Measurements from ENCODE around the gene EPM2A.

The EPM2A gene

DNA sequence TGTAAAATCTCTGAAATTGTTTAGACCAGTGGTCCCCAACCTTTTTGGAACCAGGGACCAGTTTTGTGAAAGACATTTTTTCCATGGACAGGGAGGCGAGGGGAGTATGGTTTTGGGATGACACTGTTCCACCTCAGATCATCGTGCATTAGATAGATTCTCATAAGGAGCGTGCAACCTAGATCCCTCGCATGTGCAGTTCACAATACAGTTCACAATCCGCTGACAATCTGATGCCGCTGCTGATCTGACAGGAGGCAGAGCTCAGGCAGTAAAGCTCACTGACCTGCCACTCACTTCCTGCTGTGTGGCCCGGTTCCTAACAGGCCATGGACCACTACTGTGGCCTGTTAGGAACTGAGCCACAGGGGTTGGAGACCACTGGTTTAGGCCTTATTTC is 115.2 kb downstream of the EPM2A start:
- no CpG with 5 or more reads among the region's 7 CpGs for WGBS (ENCODE audit: insufficient coverage, insufficient read length)
- no peak overlapping the region for H3K4me3 ChIP-seq (ENCODE audit: low read length)
- no peaks in the 10 kb centered on the region for H3K9me3 ChIP-seq (ENCODE audit: control insufficient read depth, insufficient read depth, low read length)
- no peak overlapping the region for H3K27ac ChIP-seq (ENCODE audit: low read length)
- H3K36me3 ChIP-seq (ENCODE audit: control insufficient read depth, insufficient read depth, low read length): no peaks in the 10 kb centered on the region
- no peak for DNase-seq (ENCODE audit: low read depth, low spot score)
- H3K27me3 ChIP-seq (ENCODE audit: control insufficient read depth, insufficient read depth, low read length): no peaks in the 10 kb centered on the region
- H3K4me1 ChIP-seq (ENCODE audit: control insufficient read depth, insufficient read depth, low read length): no peaks in the 10 kb centered on the region

GRCh38 chr6:145609521-145609920 is 125.8 kb downstream of the EPM2A start:
- Histone ChIP-seq H3K9me3 (ENCODE audit: control insufficient read depth, insufficient read depth, low read length) (no peaks in the 10 kb centered on the region), H3K27me3 (ENCODE audit: control insufficient read depth, insufficient read depth, low read length) (no peaks in the 10 kb centered on the region), H3K4me1 (ENCODE audit: control insufficient read depth, insufficient read depth, low read length) (no peaks in the 10 kb centered on the region), H3K36me3 (ENCODE audit: control insufficient read depth, insufficient read depth, low read length) (no peaks in the 10 kb centered on the region), H3K4me3 (ENCODE audit: low read length) (no peak overlapping the region), H3K27ac (ENCODE audit: low read length) (no peak overlapping the region)
- WGBS (ENCODE audit: insufficient coverage, insufficient read length): no CpG with 5 or more reads among the region's 1 CpG
- DNase-seq (ENCODE audit: low read depth, low spot score): no peak

GRCh38 chr6:145608850-145609249 is 126.5 kb downstream of the EPM2A start:
- H3K4me1 ChIP-seq (ENCODE audit: control insufficient read depth, insufficient read depth, low read length): no peaks in the 10 kb centered on the region
- no peak overlapping the region for H3K27ac ChIP-seq (ENCODE audit: low read length)
- H3K4me3 ChIP-seq (ENCODE audit: low read length): no peak overlapping the region
- no CpG with 5 or more reads among the region's 1 CpG for WGBS (ENCODE audit: insufficient coverage, insufficient read length)
- H3K9me3 ChIP-seq (ENCODE audit: control insufficient read depth, insufficient read depth, low read length): no peaks in the 10 kb centered on the region
- no peaks in the 10 kb centered on the region for H3K27me3 ChIP-seq (ENCODE audit: control insufficient read depth, insufficient read depth, low read length)
- no peaks in the 10 kb centered on the region for H3K36me3 ChIP-seq (ENCODE audit: control insufficient read depth, insufficient read depth, low read length)
- DNase-seq (ENCODE audit: low read depth, low spot score): no peak

DNA sequence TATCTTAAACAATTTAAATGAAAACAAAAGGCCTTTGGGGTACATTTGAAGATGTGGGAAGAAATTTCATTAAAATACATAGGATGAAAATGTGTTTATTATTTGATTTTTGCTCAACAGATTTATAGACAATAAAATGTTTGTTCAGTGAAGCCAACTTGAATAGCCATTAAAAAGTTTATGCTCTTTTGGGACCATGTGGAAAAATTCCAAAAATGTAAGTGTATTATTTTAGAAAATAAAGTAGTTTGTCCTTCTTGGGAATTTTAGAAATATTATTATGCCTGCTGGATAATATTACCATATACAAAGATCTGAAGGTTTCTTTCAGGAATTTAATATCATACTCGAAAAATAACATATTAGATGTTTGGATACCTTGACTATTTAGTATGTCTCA is 131.3 kb downstream of the EPM2A start:
- Histone ChIP-seq H3K27me3 (ENCODE audit: control insufficient read depth, insufficient read depth, low read length) (no peaks in the 10 kb centered on the region), H3K4me1 (ENCODE audit: control insufficient read depth, insufficient read depth, low read length) (no peaks in the 10 kb centered on the region), H3K4me3 (ENCODE audit: low read length) (no peak overlapping the region), H3K27ac (ENCODE audit: low read length) (no peak overlapping the region), H3K9me3 (ENCODE audit: control insufficient read depth, insufficient read depth, low read length) (no peaks in the 10 kb centered on the region; the same call in 1 of the 2 replicates), H3K36me3 (ENCODE audit: control insufficient read depth, insufficient read depth, low read length) (no peaks in the 10 kb centered on the region)
- DNase-seq (ENCODE audit: low read depth, low spot score): no peak
- no CpG with 5 or more reads among the region's 1 CpG for WGBS (ENCODE audit: insufficient coverage, insufficient read length)

GRCh38 chr6:145603424-145603833 is 131.9 kb downstream of the EPM2A start:
- Histone ChIP-seq H3K27ac (ENCODE audit: low read length) (no peak overlapping the region), H3K4me3 (ENCODE audit: low read length) (no peak overlapping the region), H3K36me3 (ENCODE audit: control insufficient read depth, insufficient read depth, low read length) (no peaks in the 10 kb centered on the region), H3K27me3 (ENCODE audit: control insufficient read depth, insufficient read depth, low read length) (no peaks in the 10 kb centered on the region), H3K9me3 (ENCODE audit: control insufficient read depth, insufficient read depth, low read length) (no peaks in the 10 kb centered on the region; the same call in 1 of the 2 replicates), H3K4me1 (ENCODE audit: control insufficient read depth, insufficient read depth, low read length) (no peaks in the 10 kb centered on the region)
- DNase-seq (ENCODE audit: low read depth, low spot score): no peak

GRCh38 chr6:145602726-145603326 is 132.5 kb downstream of the EPM2A start:
- Histone ChIP-seq H3K27ac (ENCODE audit: low read length) (no peak overlapping the region), H3K9me3 (ENCODE audit: control insufficient read depth, insufficient read depth, low read length) (no peaks in the 10 kb centered on the region; the same call in 1 of the 2 replicates), H3K27me3 (ENCODE audit: control insufficient read depth, insufficient read depth, low read length) (no peaks in the 10 kb centered on the region), H3K36me3 (ENCODE audit: control insufficient read depth, insufficient read depth, low read length) (no peaks in the 10 kb centered on the region), H3K4me1 (ENCODE audit: control insufficient read depth, insufficient read depth, low read length) (no peaks in the 10 kb centered on the region), H3K4me3 (ENCODE audit: low read length) (no peak overlapping the region)
- WGBS (ENCODE audit: insufficient coverage, insufficient read length): no CpG with 5 or more reads among the region's 4 CpGs
- DNase-seq (ENCODE audit: low read depth, low spot score): no peak

DNA sequence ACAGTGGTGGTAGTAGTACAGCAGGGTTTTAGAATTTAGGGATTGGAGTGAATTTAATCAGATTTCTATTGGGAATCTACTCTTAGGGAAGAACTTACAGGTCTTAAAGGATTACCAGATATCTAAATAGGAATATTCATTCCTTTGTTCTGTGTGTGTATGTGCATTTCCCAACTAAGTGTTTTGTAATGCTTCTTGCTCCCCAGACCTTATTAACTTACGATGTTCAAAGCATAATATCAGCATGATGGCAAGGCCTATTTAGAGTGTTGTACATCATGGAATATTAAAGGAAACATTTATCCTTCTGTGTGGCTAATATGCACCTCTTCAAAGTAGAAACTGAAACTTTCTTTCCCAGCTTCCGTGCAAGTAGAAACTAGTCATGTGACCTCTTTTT is 133.9 kb downstream of the EPM2A start:
- no peaks in the 10 kb centered on the region for H3K27me3 ChIP-seq (ENCODE audit: control insufficient read depth, insufficient read depth, low read length)
- no peaks in the 10 kb centered on the region for H3K36me3 ChIP-seq (ENCODE audit: control insufficient read depth, insufficient read depth, low read length)
- no peak for DNase-seq (ENCODE audit: low read depth, low spot score)
- H3K27ac ChIP-seq (ENCODE audit: low read length): no peak overlapping the region
- H3K4me3 ChIP-seq (ENCODE audit: low read length): no peak overlapping the region
- H3K9me3 ChIP-seq (ENCODE audit: control insufficient read depth, insufficient read depth, low read length): no peaks in the 10 kb centered on the region; the same call in 1 of the 2 replicates
- H3K4me1 ChIP-seq (ENCODE audit: control insufficient read depth, insufficient read depth, low read length): no peaks in the 10 kb centered on the region
- no CpG with 5 or more reads among the region's 2 CpGs for WGBS (ENCODE audit: insufficient coverage, insufficient read length)

GRCh38 chr6:145600299-145600698 is 135.0 kb downstream of the EPM2A start:
- no peak for DNase-seq (ENCODE audit: low read depth, low spot score)
- Histone ChIP-seq H3K4me3 (ENCODE audit: low read length) (no peak overlapping the region), H3K27ac (ENCODE audit: low read length) (no peak overlapping the region), H3K4me1 (ENCODE audit: control insufficient read depth, insufficient read depth, low read length) (no peaks in the 10 kb centered on the region), H3K9me3 (ENCODE audit: control insufficient read depth, insufficient read depth, low read length) (no peaks in the 10 kb centered on the region; the same call in 1 of the 2 replicates), H3K36me3 (ENCODE audit: control insufficient read depth, insufficient read depth, low read length) (no peaks in the 10 kb centered on the region), H3K27me3 (ENCODE audit: control insufficient read depth, insufficient read depth, low read length) (no peaks in the 10 kb centered on the region)
- WGBS (ENCODE audit: insufficient coverage, insufficient read length): no CpG with 5 or more reads among the region's 2 CpGs

DNA sequence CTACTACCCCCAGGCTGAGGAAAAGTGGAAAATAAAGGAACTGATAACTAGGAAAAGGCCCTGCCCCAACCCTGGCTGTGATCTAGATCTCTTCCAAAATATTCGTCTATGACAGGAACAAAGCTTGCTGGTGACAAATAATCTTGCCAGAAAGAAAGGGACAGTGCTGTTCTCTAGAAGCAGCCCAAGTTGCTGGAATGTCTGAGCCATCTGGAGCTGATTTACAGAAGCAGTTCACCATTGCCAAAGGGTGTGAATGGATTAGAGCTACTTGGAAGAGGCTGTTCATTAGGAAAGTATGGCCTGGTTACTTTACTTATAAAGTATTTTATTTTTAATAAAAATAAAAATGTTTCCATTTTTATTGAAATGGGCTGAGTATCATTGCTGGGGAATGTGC is 146.3 kb downstream of the EPM2A start:
- DNase-seq (ENCODE audit: low read depth, low spot score): no peak
- Histone ChIP-seq H3K27ac (ENCODE audit: low read length) (no peak overlapping the region), H3K4me1 (ENCODE audit: control insufficient read depth, insufficient read depth, low read length) (no peaks in the 10 kb centered on the region), H3K4me3 (ENCODE audit: low read length) (no peak overlapping the region), H3K36me3 (ENCODE audit: control insufficient read depth, insufficient read depth, low read length) (no peaks in the 10 kb centered on the region), H3K27me3 (ENCODE audit: control insufficient read depth, insufficient read depth, low read length) (no peaks in the 10 kb centered on the region), H3K9me3 (ENCODE audit: control insufficient read depth, insufficient read depth, low read length) (no peaks in the 10 kb centered on the region)
- WGBS (ENCODE audit: insufficient coverage, insufficient read length): no CpG with 5 or more reads among the region's 1 CpG

DNA sequence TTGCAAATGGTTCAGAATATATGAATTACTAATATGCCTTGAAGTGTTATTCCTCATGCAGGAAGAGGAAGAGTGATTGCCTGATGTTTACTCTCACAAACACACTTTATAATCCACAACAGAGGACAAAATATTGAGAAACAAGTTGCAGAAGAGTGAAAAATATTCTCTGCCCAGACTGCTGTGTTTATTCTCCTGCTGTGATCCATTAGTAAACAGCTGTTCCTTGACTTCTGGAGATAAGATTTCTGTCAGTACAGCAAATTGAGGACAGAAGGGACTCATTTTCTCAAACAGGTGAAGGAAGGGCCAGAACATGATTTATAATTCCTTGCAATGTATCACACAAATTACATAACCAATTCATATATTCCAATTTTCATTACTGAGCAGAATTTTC is 148.0 kb downstream of the EPM2A start:
- no peak overlapping the region for H3K27ac ChIP-seq (ENCODE audit: low read length)
- no peaks in the 10 kb centered on the region for H3K4me1 ChIP-seq (ENCODE audit: control insufficient read depth, insufficient read depth, low read length)
- no peaks in the 10 kb centered on the region for H3K9me3 ChIP-seq (ENCODE audit: control insufficient read depth, insufficient read depth, low read length)
- no peak overlapping the region for H3K4me3 ChIP-seq (ENCODE audit: low read length)
- no peak for DNase-seq (ENCODE audit: low read depth, low spot score)
- H3K27me3 ChIP-seq (ENCODE audit: control insufficient read depth, insufficient read depth, low read length): no peaks in the 10 kb centered on the region
- H3K36me3 ChIP-seq (ENCODE audit: control insufficient read depth, insufficient read depth, low read length): no peaks in the 10 kb centered on the region

DNA sequence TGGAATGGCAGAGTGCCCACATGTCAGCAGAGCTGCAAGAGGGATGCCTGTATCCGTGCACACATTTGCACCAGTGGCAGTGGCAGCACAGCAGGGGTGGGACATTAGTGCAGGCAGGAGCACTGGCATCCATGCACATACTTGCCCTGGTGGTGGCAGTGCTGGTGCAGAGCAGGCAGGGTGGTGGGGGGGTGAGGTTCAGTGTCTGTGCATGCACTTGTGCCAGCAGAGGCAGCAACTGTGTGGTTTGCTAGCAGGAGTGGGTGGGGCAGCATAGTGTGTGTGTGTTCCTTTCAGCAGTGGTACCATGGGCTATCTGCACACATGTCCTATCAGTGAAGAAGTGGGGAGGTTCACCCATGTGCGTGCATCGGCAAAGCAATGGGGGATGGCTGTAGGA is 151.6 kb downstream of the EPM2A start:
- H3K4me3 ChIP-seq (ENCODE audit: low read length): no peak overlapping the region
- no peaks in the 10 kb centered on the region for H3K4me1 ChIP-seq (ENCODE audit: control insufficient read depth, insufficient read depth, low read length)
- no peaks in the 10 kb centered on the region for H3K36me3 ChIP-seq (ENCODE audit: control insufficient read depth, insufficient read depth, low read length)
- no peaks in the 10 kb centered on the region for H3K27me3 ChIP-seq (ENCODE audit: control insufficient read depth, insufficient read depth, low read length)
- H3K9me3 ChIP-seq (ENCODE audit: control insufficient read depth, insufficient read depth, low read length): no peaks in the 10 kb centered on the region
- H3K27ac ChIP-seq (ENCODE audit: low read length): no peak overlapping the region
- WGBS (ENCODE audit: insufficient coverage, insufficient read length): no CpG with 5 or more reads among the region's 3 CpGs
- DNase-seq (ENCODE audit: low read depth, low spot score): no peak
